CD4-positive, alpha-beta T cell (primary cell): ENCODE measurements around the gene CLDN5. TPM values are rescaled to one million over a fixed set of nuclear protein-coding genes. Genes with fewer than 3 reads are reported as not detected.

Source experiments
- ATAC-seq: fragments of 200-7000 bp; cut with Tn5 transposase; one replicate; pipeline ENCODE4 v1.10.0; 2022; ENCODE audit warnings: mild to moderate bottlenecking; ENCODE audit not compliant: poor library complexity
- CTCF ChIA-PET: fragments of 350-600 bp; sonication (Branson Sonifier 250); formaldehyde crosslinking; loops from one replicate; lab custom pipeline; 2021; ENCODE audit warnings: antibody characterized with exemption, inconsistent platforms; lab: Charles Lee
- POLR2A ChIA-PET: fragments of 350-600 bp; sonication (Branson Sonifier 250); formaldehyde crosslinking; loops from one replicate; lab custom pipeline; 2021; ENCODE audit warnings: antibody characterized with exemption, inconsistent platforms; lab: Charles Lee
- DNase-seq, 14 experiments: peaks; one replicate each; pipeline ENCODE4 v3.0.0-alpha.2; 2013 to 2020; ENCODE audit warnings: mixed read lengths in 2 of 14
- H3K27ac ChIP-seq, 2 donors: one replicate each; pipeline versions ENCODE4 v1.5.1 to v1.7.0; 2013; ENCODE audit warnings: low read length in 2 of 2, low read depth in 1 of 2, mild to moderate bottlenecking in 1 of 2
- H3K27me3 ChIP-seq, 2 experiments: 1 replicate in 1 of 2; 2 replicates in 1 of 2; pipeline versions ENCODE4 v1.6.1 to v1.7.0; 2013; ENCODE audit warnings: low read length in 2 of 2, control low read depth in 1 of 2, mild to moderate bottlenecking in 1 of 2, moderate library complexity in 1 of 2; ENCODE audit not compliant: insufficient read depth in 2 of 2, control insufficient read depth in 1 of 2
- H3K36me3 ChIP-seq: one replicate; pipeline ENCODE4 v1.6.1; 2013; ENCODE audit warnings: low read length, control low read depth; ENCODE audit not compliant: insufficient read depth
- H3K4me1 ChIP-seq: one replicate; pipeline ENCODE4 v1.6.1; 2013; ENCODE audit warnings: low read length, control low read depth; ENCODE audit not compliant: insufficient read depth
- H3K4me3 ChIP-seq: one replicate; pipeline ENCODE4 v1.5.1; 2013; ENCODE audit warnings: mild to moderate bottlenecking, low read length, moderate library complexity
- H3K9me3 ChIP-seq, 2 experiments: 1 replicate in 1 of 2; 2 replicates in 1 of 2; pipeline versions ENCODE4 v1.6.1 to v1.7.0; 2013; ENCODE audit warnings: low read length in 2 of 2, mild to moderate bottlenecking in 2 of 2, control low read depth in 1 of 2, moderate library complexity in 1 of 2; ENCODE audit not compliant: control insufficient read depth in 1 of 2, insufficient read depth in 1 of 2
- H3K27ac Mint-ChIP-seq: one replicate; pipeline ENCODE4 v1.8.0; 2020; ENCODE audit warnings: mixed read lengths
- H3K27me3 Mint-ChIP-seq: one replicate; pipeline ENCODE4 v1.8.0; 2021; ENCODE audit warnings: mixed read lengths
- H3K36me3 Mint-ChIP-seq: one replicate; pipeline ENCODE4 v1.8.0; 2021; ENCODE audit warnings: low read depth, mixed read lengths
- H3K4me1 Mint-ChIP-seq: one replicate; pipeline ENCODE4 v1.8.0; 2021; ENCODE audit warnings: low read depth, mixed read lengths
- H3K4me3 Mint-ChIP-seq: one replicate; pipeline ENCODE4 v1.8.0; 2020; ENCODE audit warnings: mild to moderate bottlenecking, mixed read lengths
- H3K9me3 Mint-ChIP-seq: one replicate; pipeline ENCODE4 v1.8.0; 2020; ENCODE audit warnings: mixed read lengths
- intact Hi-C, 2 experiments: fragments of 100-400 bp; cut with DNase I in 1 of 2; cut with micrococcal nuclease in 1 of 2; formaldehyde crosslinking; loops; one replicate each; pipeline versions ENCODE4 v1.15.1 to v1.9.0; 2023 to 2025; cut with DNase I, micrococcal nuclease
- total RNA-seq, 174 experiments: library from RNA in 2 of 174; stranded (reverse) in 2 of 174; gene quantifications; one replicate each; pipeline ENCODE4 v1.2.3 and lab custom pipeline; 2021 to 2026
- TF ChIP-seq, protein P1 (sequence below): fragments of 200-600 bp; IDR thresholded peaks from one replicate; pipeline ENCODE4 v1.8.0; 2022; ENCODE audit warnings: antibody characterized with exemption, mild to moderate bottlenecking

The CLDN5 gene
- total RNA-seq, 2 experiments from 2014 or later, result not detected

DNA sequence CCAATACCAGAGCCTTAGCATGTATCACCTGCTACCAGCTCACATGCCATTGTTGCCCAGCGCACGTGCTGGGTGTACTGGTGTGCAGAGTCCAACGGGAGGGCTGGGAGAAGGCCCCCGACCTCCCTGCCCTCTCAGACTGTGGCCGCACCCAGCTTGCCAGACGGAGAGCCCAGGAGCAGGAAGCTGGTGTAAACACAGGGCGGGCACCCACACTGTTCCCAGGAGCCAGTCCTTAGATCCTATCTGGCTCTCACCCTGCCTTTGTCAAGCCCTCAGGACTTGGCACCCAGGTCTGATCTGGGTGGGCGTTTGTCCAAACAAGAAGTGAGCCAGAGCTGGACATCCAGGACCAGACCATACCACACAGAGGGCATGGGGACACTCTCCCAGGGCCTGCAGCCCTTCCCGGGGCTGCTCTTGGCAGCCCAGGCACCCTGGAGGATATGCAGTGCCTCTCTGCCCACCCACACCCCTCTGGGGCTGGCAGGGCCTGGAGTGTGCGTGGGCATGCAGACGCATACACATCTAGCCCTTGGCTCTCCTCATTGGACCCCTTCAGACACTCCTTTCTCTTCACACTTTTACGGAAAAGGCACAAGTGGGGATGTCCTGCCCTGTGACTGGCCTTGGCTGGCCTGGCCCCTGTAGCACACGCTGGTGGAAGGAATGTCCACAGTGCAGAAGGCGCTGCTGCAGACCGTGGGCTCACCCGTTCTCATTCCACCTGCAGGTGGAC lies 19.9 kb upstream of the CLDN5 start:
- ATAC-seq (no peak), DNase-seq (no peak)
- TF ChIP-seq, protein P1, sequence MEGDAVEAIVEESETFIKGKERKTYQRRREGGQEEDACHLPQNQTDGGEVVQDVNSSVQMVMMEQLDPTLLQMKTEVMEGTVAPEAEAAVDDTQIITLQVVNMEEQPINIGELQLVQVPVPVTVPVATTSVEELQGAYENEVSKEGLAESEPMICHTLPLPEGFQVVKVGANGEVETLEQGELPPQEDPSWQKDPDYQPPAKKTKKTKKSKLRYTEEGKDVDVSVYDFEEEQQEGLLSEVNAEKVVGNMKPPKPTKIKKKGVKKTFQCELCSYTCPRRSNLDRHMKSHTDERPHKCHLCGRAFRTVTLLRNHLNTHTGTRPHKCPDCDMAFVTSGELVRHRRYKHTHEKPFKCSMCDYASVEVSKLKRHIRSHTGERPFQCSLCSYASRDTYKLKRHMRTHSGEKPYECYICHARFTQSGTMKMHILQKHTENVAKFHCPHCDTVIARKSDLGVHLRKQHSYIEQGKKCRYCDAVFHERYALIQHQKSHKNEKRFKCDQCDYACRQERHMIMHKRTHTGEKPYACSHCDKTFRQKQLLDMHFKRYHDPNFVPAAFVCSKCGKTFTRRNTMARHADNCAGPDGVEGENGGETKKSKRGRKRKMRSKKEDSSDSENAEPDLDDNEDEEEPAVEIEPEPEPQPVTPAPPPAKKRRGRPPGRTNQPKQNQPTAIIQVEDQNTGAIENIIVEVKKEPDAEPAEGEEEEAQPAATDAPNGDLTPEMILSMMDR, result no peak
- H3K27me3 Mint-ChIP-seq, result no peaks in the 10 kb centered on the region
- POLR2A ChIA-PET, result no interaction called here
- H3K4me3 Mint-ChIP-seq, result no peak overlapping the region
- intact Hi-C loops, result no loop called here
- Histone ChIP-seq H3K27me3 (peaks cover 0 to 2% of the 10 kb centered on the region in 2 experiments), H3K27ac (no peak overlapping the region), H3K4me1 (no peaks in the 10 kb centered on the region), H3K9me3 (no peaks in the 10 kb centered on the region), H3K36me3 (no peaks in the 10 kb centered on the region), H3K4me3 (no peak overlapping the region)
- H3K36me3 Mint-ChIP-seq, result no peaks in the 10 kb centered on the region
- CTCF ChIA-PET, result no interaction called here
- H3K27ac Mint-ChIP-seq, result no peak overlapping the region
- no peaks in the 10 kb centered on the region for H3K9me3 Mint-ChIP-seq
- H3K4me1 Mint-ChIP-seq, result no peaks in the 10 kb centered on the region

DNA sequence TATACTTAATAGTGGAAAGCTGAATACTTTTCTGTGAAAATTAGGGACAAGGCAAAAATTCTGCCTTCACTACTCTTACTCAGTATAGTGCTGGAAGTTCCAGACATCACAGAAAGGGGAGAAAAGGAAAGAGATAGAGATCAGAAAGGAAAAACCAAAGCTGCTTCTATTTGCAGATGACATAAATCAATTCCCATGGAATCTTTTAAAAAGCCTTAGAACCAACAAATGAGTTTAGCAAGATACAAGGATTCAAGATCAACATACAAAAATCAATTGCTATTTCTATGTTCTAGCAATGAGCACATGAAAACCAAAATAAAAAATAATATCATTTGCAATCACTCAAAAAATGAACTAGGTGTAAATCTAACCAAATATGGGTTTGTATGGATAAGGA lies 16.2 kb upstream of the CLDN5 start:
- Mint-ChIP-seq H3K27ac (no peak overlapping the region), H3K4me1 (no peaks in the 10 kb centered on the region), H3K4me3 (no peak overlapping the region), H3K9me3 (no peaks in the 10 kb centered on the region), H3K27me3 (no peaks in the 10 kb centered on the region), H3K36me3 (no peaks in the 10 kb centered on the region)
- no peak overlapping the region for H3K4me3 ChIP-seq
- no peak for ATAC-seq
- no peak overlapping the region for H3K27ac ChIP-seq
- H3K36me3 ChIP-seq, result no peaks in the 10 kb centered on the region
- ChIA-PET POLR2A (no interaction called here), CTCF (no interaction called here)
- H3K4me1 ChIP-seq, result no peaks in the 10 kb centered on the region
- intact Hi-C loops, result no loop called here
- DNase-seq, result no peak
- peaks cover 0 to 2% of the 10 kb centered on the region in 2 experiments for H3K27me3 ChIP-seq
- TF ChIP-seq, protein P1, result no peak
- no peaks in the 10 kb centered on the region for H3K9me3 ChIP-seq

DNA sequence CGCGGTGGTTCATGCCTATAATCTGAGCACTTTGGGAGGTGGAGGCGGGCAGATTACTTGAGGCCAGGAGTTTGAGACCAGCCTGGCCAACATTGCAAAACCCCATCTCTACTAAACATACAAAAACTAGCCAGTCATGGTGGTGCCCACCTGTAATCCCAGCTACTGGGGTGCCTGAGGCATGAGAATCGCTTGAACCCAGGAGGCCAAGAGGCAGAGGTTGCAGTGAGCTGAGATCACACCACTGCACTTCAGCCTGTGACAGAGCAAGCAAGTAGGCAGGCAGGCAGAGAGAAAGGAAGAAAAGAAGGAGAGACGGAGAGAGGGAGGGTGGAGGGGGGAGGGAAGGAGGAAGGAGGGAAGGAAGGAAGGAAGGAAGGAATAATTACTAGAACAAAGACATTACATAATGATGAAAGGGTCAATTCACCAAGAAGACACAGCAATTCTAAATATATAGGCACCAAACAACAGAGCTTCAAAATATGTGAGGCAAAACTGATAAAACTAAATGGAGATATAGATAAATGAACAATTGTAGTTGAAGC lies 13.8 kb upstream of the CLDN5 start:
- Histone ChIP-seq H3K4me3 (no peak overlapping the region), H3K9me3 (no peaks in the 10 kb centered on the region), H3K27ac (no peak overlapping the region), H3K36me3 (no peaks in the 10 kb centered on the region), H3K4me1 (no peaks in the 10 kb centered on the region), H3K27me3 (no peaks in the 10 kb centered on the region)
- TF ChIP-seq, protein P1, result no peak
- intact Hi-C loops, result no loop called here
- ChIA-PET CTCF (no interaction called here), POLR2A (no interaction called here)
- no peak overlapping the region for H3K27ac Mint-ChIP-seq
- peaks cover 4% of the 10 kb centered on the region for H3K27me3 Mint-ChIP-seq
- H3K4me3 Mint-ChIP-seq, result no peak overlapping the region
- DNase-seq (no peak), ATAC-seq (no peak)
- H3K9me3 Mint-ChIP-seq, result no peaks in the 10 kb centered on the region
- no peaks in the 10 kb centered on the region for H3K36me3 Mint-ChIP-seq
- H3K4me1 Mint-ChIP-seq, result no peaks in the 10 kb centered on the region
